LNCAP (cell line): ENCODE measurements around the gene CMA1.

Source experiments
- CTCF ChIP-seq: fragments of 450-650 bp; IDR thresholded peaks from 2 replicates; pipeline ENCODE4 v1.5.1; 2017; ENCODE audit warnings: mild to moderate bottlenecking

The CMA1 gene

GRCh38 chr14:24508155-24508840, at the start of gene CMA1:
Gene CMA1 (minus strand): TSS chr14:24508265. CDS start chr14:24508235, 30 bp downstream.
- no peak for TF ChIP-seq CTCF

- no peak for TF ChIP-seq CTCF
Observed at GRCh38 chr14:24556756-24557155, 48.7 kb upstream of the CMA1 start.

GRCh38 chr14:24542346-24542936, 34.4 kb upstream of the CMA1 start:
- no peak for TF ChIP-seq CTCF

GRCh38 chr14:24535737-24536136, 27.7 kb upstream of the CMA1 start:
- TF ChIP-seq CTCF = no peak

GRCh38 chr14:24534286-24534685, 26.2 kb upstream of the CMA1 start:
- no peak for TF ChIP-seq CTCF

- TF ChIP-seq CTCF = no peak
Observed at GRCh38 chr14:24518851-24519250, 10.8 kb upstream of the CMA1 start.

GRCh38 chr14:24514209-24514608, 6.1 kb upstream of the CMA1 start:
- no peak for TF ChIP-seq CTCF
